Measurements from ENCODE around the gene CD47. TPM values are rescaled to one million over a fixed set of nuclear protein-coding genes. Genes with fewer than 3 reads are reported as not detected.

The CD47 gene
- total RNA-seq, 1 donor from 2014 or later: 102 TPM

DNA sequence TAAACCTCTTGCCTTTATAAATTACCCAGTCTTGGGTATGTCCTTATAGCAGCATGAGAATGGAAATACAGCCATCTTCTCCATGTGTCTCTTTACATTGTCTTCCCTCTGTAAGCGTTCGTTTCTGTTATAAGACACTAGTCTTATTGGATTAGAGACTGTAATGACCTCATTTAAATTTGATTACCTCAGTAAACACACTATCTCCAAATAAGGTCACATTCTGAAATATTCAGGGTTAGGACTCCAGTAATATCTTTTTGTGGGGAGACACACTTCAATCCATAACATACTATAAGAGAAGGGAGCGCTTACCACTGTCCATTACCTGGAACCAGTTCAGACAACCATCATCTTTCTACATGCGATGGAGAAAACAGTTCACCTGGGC lies 34.3 kb upstream of the CD47 start:
- H3K79me2 ChIP-seq (ENCODE audit: low read depth): no peaks in the 10 kb centered on the region
- H3F3A ChIP-seq (ENCODE audit: low read depth): peaks cover 8% of the 10 kb centered on the region
- Mint-ChIP-seq H3K36me3 (no peaks in the 10 kb centered on the region), H3K4me3 (no peak overlapping the region), H3K4me1 (peaks cover 32% of the 10 kb centered on the region), H3K9me3 (no peaks in the 10 kb centered on the region), H3K27me3 (ENCODE audit: insufficient read depth, low read depth) (peaks cover 4% of the 10 kb centered on the region), H3K27ac (peak overlapping the region; percentile 62)
- H2AFZ ChIP-seq (replicated peaks): no peak overlapping the region
- no peak overlapping the region for H3K4me2 ChIP-seq
- TF ChIP-seq, protein P1, sequence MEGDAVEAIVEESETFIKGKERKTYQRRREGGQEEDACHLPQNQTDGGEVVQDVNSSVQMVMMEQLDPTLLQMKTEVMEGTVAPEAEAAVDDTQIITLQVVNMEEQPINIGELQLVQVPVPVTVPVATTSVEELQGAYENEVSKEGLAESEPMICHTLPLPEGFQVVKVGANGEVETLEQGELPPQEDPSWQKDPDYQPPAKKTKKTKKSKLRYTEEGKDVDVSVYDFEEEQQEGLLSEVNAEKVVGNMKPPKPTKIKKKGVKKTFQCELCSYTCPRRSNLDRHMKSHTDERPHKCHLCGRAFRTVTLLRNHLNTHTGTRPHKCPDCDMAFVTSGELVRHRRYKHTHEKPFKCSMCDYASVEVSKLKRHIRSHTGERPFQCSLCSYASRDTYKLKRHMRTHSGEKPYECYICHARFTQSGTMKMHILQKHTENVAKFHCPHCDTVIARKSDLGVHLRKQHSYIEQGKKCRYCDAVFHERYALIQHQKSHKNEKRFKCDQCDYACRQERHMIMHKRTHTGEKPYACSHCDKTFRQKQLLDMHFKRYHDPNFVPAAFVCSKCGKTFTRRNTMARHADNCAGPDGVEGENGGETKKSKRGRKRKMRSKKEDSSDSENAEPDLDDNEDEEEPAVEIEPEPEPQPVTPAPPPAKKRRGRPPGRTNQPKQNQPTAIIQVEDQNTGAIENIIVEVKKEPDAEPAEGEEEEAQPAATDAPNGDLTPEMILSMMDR (IDR thresholded peaks at IDR 0.05): no peak
- TF ChIP-seq EZH2phosphoT487 (IDR thresholded peaks at IDR 0.05): no peak
- TF ChIP-seq EZH2 (IDR thresholded peaks at IDR 0.05): no peak
- no peaks in the 10 kb centered on the region for H3K27me3 ChIP-seq
- H3K4me3 ChIP-seq: no peak overlapping the region
- H3K36me3 ChIP-seq: no peaks in the 10 kb centered on the region
- no peak overlapping the region for H3K9ac ChIP-seq
- H3K27ac ChIP-seq: no peak overlapping the region
- H3K9me3 ChIP-seq (ENCODE audit: low read depth): no peaks in the 10 kb centered on the region
- H3K4me1 ChIP-seq: peaks cover 29% of the 10 kb centered on the region
- H4K20me1 ChIP-seq (ENCODE audit: low read depth): no peaks in the 10 kb centered on the region
- no peak for DNase-seq (ENCODE audit: low spot score)

DNA sequence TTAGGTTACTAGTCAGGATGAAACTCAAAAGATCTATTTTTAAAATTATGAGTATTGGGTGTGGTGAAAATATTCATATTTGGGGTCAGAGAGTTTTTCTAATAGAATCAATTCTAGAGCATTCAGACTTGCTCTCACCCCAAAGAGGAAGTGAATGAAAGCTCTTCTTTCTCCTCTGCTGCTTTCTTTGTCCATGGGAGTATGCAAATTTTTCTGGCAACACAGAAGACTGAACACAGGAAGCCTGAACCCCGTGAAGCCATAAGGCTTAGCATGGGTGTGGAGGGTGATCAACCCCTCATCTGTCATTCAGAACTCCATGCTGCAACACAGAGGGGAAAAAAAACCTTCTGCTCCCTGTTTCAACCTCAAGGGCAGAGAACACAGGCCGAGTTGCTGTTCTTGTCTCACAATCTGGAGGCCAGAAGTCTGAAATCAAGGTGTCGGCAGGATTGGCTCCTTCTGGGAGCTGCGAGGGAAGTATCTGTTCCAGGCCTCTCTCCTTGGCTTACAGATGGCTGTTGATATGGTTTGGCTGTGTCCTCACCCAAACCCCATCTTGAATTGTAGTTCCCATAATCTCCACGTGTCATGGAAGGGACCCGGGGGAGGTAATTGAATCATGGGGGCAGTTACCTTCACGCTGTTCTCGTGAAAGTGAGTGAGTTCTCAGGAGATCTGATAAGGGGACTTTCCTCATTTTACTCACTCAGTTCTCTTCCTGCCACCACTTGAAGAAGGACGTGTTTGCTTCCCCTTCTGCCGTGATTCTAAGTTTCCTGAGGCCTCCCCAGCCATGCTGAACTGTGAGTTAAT lies 33.7 kb upstream of the CD47 start:
- H3K27ac ChIP-seq: no peak overlapping the region
- no peak overlapping the region for H3K4me2 ChIP-seq
- TF ChIP-seq EZH2phosphoT487 (IDR thresholded peaks at IDR 0.05) (no peak), EZH2 (IDR thresholded peaks at IDR 0.05) (no peak)
- TF ChIP-seq, protein P1 (IDR thresholded peaks at IDR 0.05): no peak
- H3K9me3 ChIP-seq (ENCODE audit: low read depth): no peaks in the 10 kb centered on the region
- H3K27me3 ChIP-seq: no peaks in the 10 kb centered on the region
- no peak overlapping the region for H3K9ac ChIP-seq
- no peak overlapping the region for H3K4me3 Mint-ChIP-seq
- peak overlapping the region; percentile 36 for H3K27ac Mint-ChIP-seq
- no peaks in the 10 kb centered on the region for H3K36me3 ChIP-seq
- peaks cover 29% of the 10 kb centered on the region for H3K4me1 ChIP-seq
- H4K20me1 ChIP-seq (ENCODE audit: low read depth): no peaks in the 10 kb centered on the region
- DNase-seq (ENCODE audit: low spot score): no peak
- peaks cover 4% of the 10 kb centered on the region for H3K27me3 Mint-ChIP-seq (ENCODE audit: insufficient read depth, low read depth)
- H3K79me2 ChIP-seq (ENCODE audit: low read depth): no peaks in the 10 kb centered on the region
- no peaks in the 10 kb centered on the region for H3K9me3 Mint-ChIP-seq
- peaks cover 8% of the 10 kb centered on the region for H3F3A ChIP-seq (ENCODE audit: low read depth)
- peak overlapping the region; percentile 57 for H2AFZ ChIP-seq (replicated peaks)
- H3K4me3 ChIP-seq: no peak overlapping the region
- no peaks in the 10 kb centered on the region for H3K36me3 Mint-ChIP-seq
- peaks cover 32% of the 10 kb centered on the region for H3K4me1 Mint-ChIP-seq

DNA sequence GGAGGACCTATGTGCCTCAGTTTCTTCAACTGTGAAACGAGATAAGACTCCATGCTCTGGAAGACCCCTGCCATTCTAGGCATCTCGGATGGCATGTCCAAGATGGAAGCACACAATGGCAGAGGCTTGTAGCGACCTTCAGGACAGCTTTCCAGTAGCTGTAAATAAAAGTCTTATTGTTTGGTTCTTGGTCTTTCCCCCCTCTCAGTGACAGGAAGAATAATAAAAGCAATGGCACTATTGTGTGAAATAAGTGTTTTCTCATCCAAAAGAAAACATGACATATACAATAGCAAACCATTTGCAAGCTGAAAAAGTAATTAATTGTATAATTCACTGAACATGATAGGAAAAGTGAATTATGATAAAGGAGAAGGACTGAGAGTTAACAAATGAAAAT lies 32.5 kb upstream of the CD47 start:
- no peak overlapping the region for H3K9ac ChIP-seq
- H3K27ac ChIP-seq: no peak overlapping the region
- H4K20me1 ChIP-seq (ENCODE audit: low read depth): no peaks in the 10 kb centered on the region
- H3K36me3 ChIP-seq: no peaks in the 10 kb centered on the region
- H3K4me3 Mint-ChIP-seq: no peak overlapping the region
- H2AFZ ChIP-seq (replicated peaks): no peak overlapping the region
- H3K9me3 ChIP-seq (ENCODE audit: low read depth): no peaks in the 10 kb centered on the region
- no peak overlapping the region for H3K4me3 ChIP-seq
- TF ChIP-seq, protein P1 (IDR thresholded peaks at IDR 0.05): no peak
- no peak for TF ChIP-seq EZH2phosphoT487 (IDR thresholded peaks at IDR 0.05)
- no peak for TF ChIP-seq EZH2 (IDR thresholded peaks at IDR 0.05)
- H3K4me1 ChIP-seq: peaks cover 29% of the 10 kb centered on the region
- H3K27me3 Mint-ChIP-seq (ENCODE audit: insufficient read depth, low read depth): peaks cover 4% of the 10 kb centered on the region
- no peaks in the 10 kb centered on the region for H3K79me2 ChIP-seq (ENCODE audit: low read depth)
- no peak for DNase-seq (ENCODE audit: low spot score)
- no peak overlapping the region for H3K27ac Mint-ChIP-seq
- H3K4me1 Mint-ChIP-seq: peaks cover 32% of the 10 kb centered on the region
- H3K36me3 Mint-ChIP-seq: no peaks in the 10 kb centered on the region
- peaks cover 8% of the 10 kb centered on the region for H3F3A ChIP-seq (ENCODE audit: low read depth)
- H3K9me3 Mint-ChIP-seq: no peaks in the 10 kb centered on the region
- no peaks in the 10 kb centered on the region for H3K27me3 ChIP-seq
- H3K4me2 ChIP-seq: no peak overlapping the region
